ENCODE results near the gene PEX26. TPM values are rescaled to one million over a fixed set of nuclear protein-coding genes. Genes with fewer than 3 reads are reported as not detected.

The PEX26 gene
- total RNA-seq, 1 donor from 2014 or later = 23.9 TPM

GRCh38 chr22:18109410-18110193 lies 31.8 kb downstream of the PEX26 start:
- H3K4me3 ChIP-seq (ENCODE audit: low read depth, low read length) = peak overlapping the region; percentile 46

GRCh38 chr22:18110194-18110953 lies 32.6 kb downstream of the PEX26 start, which contains the start of gene TUBA8:
TSS of gene TUBA8 (plus strand) at chr22:18110809. CDS start at chr22:18110866, 57 bp downstream.
- peak within 1 kb of the TSS; percentile 46 for H3K4me3 ChIP-seq (ENCODE audit: low read depth, low read length)
- no peak for DNase-seq (ENCODE audit: low read depth)
- TF ChIP-seq CTCF (conservative IDR thresholded peaks at IDR 0.05; ENCODE audit: low read depth, low read length) = no peak

More at GRCh38 chr22:18109410-18110193, 31.8 kb downstream of the PEX26 start:
- DNase-seq (ENCODE audit: low read depth) = no peak
- no peak for TF ChIP-seq CTCF (conservative IDR thresholded peaks at IDR 0.05; ENCODE audit: low read depth, low read length)

- no peak for TF ChIP-seq CTCF (conservative IDR thresholded peaks at IDR 0.05; ENCODE audit: low read depth, low read length)
- H3K4me3 ChIP-seq (ENCODE audit: low read depth, low read length) = peak overlapping the region; percentile 46
- no peak for DNase-seq (ENCODE audit: low read depth)
Measured at GRCh38 chr22:18110954-18111758, 33.4 kb downstream of the PEX26 start.

- H3K4me3 ChIP-seq (ENCODE audit: low read depth, low read length) = no peak overlapping the region
- no peak for DNase-seq (ENCODE audit: low read depth)
- TF ChIP-seq CTCF (conservative IDR thresholded peaks at IDR 0.05; ENCODE audit: low read depth, low read length) = no peak
Measured at GRCh38 chr22:18111759-18112330, 34.1 kb downstream of the PEX26 start.

- TF ChIP-seq CTCF (conservative IDR thresholded peaks at IDR 0.05; ENCODE audit: low read depth, low read length) = no peak
- no peak for DNase-seq (ENCODE audit: low read depth)
- H3K4me3 ChIP-seq (ENCODE audit: low read depth, low read length) = no peak overlapping the region
Measured at GRCh38 chr22:18112440-18112839, 34.6 kb downstream of the PEX26 start.

GRCh38 chr22:18113680-18114394 lies 36.0 kb downstream of the PEX26 start:
- H3K4me3 ChIP-seq (ENCODE audit: low read depth, low read length) = no peak overlapping the region
- no peak for TF ChIP-seq CTCF (conservative IDR thresholded peaks at IDR 0.05; ENCODE audit: low read depth, low read length)
- no peak for DNase-seq (ENCODE audit: low read depth)

Data from epithelial cell of proximal tubule (primary cell).